Sigmoid colon (tissue), 4 donors: ENCODE results near the gene TANGO2.

ENCODE experiments used
- CTCF ChIP-seq, 4 experiments: fragments of 450-650 bp in 3 of 4; fragments of 200-600 bp in 1 of 4; IDR thresholded peaks; one replicate each; pipeline ENCODE4 v1.5.1; 2016 to 2019; ENCODE audit warnings: antibody characterized with exemption in 4 of 4, mild to moderate bottlenecking in 3 of 4, moderate library complexity in 2 of 4
- POLR2A ChIP-seq, 2 donors: fragments of 450-650 bp; IDR thresholded peaks; one replicate each; pipeline ENCODE4 v1.6.1; 2016; ENCODE audit warnings: antibody characterized with exemption in 2 of 2, mild to moderate bottlenecking in 2 of 2, moderate library complexity in 2 of 2
- POLR2AphosphoS5 ChIP-seq, 4 donors: sonication (generic); formaldehyde crosslinking; IDR thresholded peaks; one replicate each; pipeline ENCODE4 v1.6.1; 2017; ENCODE audit warnings: antibody characterized with exemption in 4 of 4

DNA sequence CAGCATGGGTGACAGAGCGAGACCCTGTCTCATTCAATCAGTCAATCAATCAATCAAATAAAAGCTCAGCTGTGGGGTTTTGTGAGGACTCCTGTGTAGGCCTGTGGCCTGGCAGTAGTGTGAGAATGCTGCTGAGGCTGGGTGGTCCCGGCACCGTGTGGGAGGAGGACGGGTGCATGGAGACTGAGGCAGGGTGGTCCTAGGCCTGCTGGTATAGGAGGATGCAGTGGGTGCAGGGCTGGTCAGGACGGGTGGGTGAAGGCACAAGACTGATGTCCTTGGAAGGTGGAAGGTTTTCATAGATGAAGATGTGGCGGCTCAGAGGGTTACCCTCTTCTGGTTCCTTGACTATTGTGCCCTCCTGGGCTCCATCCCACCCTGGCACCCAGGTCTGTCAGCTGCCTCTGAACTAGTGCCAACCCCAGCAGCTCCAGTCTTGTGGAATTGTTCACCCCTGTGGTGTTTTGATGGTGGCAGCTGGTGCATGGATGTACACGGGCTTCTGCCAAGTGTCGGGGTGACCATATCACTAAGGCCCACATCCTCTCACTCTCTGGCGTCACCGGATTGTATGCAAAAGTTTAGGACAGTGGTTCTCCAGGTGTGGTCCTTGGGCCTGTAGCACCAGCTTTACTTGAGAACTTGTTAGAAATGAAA is 23.7 kb downstream of the TANGO2 start:
- no peak for TF ChIP-seq CTCF (IDR thresholded peaks at IDR 0.05)
- no peak for TF ChIP-seq POLR2AphosphoS5 (IDR thresholded peaks at IDR 0.05)
- TF ChIP-seq POLR2A (IDR thresholded peaks at IDR 0.05), result no peak
